PFSK-1 (cell line): ENCODE data around the gene RAB6B.

Source experiments
- FOXP2 ChIP-seq: optimal IDR thresholded peaks from 2 replicates; pipeline ENCODE3; 2011; ENCODE audit warnings: borderline replicate concordance, control low read depth, inconsistent platforms; ENCODE audit not compliant: insufficient read depth; ENCODE audit errors: extremely low read length, extremely low read depth
- POLR2AphosphoS5 ChIP-seq: IDR thresholded peaks from 2 replicates; pipeline ENCODE4 v1.6.1; 2012; ENCODE audit warnings: low read depth, mild to moderate bottlenecking, control low read depth, low read length, moderate library complexity
- REST ChIP-seq, 2 experiments: IDR thresholded peaks; 2 replicates each; pipeline versions ENCODE4 v1.6.1 to v1.8.0; 2011 to 2012; ENCODE audit warnings: low read depth in 2 of 2, low read length in 2 of 2, control low read depth in 1 of 2, inconsistent platforms in 1 of 2, mild to moderate bottlenecking in 1 of 2, moderate library complexity in 1 of 2; ENCODE audit not compliant: insufficient read depth in 1 of 2
- SIN3A ChIP-seq: IDR thresholded peaks from 2 replicates; pipeline ENCODE4 v1.6.1; 2012; ENCODE audit warnings: mild to moderate bottlenecking, low read length, moderate library complexity, borderline replicate concordance; ENCODE audit not compliant: insufficient read depth
- TAF1 ChIP-seq: IDR thresholded peaks from 2 replicates; pipeline ENCODE4 v1.6.1; 2012; ENCODE audit warnings: low read length, control low read depth, borderline replicate concordance; ENCODE audit not compliant: insufficient read depth

DNA sequence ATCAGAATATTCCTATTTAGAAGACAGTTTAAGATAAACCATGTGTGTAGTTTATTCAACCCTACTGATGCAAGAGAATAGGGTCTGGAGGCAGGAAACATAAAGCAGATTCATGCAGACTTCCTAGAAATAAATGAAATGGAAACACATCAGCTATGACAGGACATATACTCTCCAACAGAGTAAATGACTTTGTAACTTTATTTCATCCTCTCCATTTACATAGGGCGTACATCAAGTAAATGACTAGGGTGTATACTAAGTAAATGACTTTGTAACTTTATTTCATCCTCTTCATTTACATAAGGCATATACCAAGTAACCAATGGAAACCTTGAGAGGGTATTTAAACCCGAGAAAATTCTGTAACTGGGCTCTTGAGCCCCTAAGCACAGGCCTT is 107.7 kb downstream of the RAB6B start:
- TF ChIP-seq REST (IDR thresholded peaks at IDR 0.05; ENCODE audit: insufficient read depth in 1 of 2, low read depth in 2 of 2, low read length in 2 of 2) = no peak
- TF ChIP-seq TAF1 = no peak
- TF ChIP-seq POLR2AphosphoS5 = no peak
- no peak for TF ChIP-seq SIN3A
- no peak for TF ChIP-seq FOXP2
